Sigmoid colon (tissue), 4 donors: ENCODE data around the gene DDA1.

Experiments
- CTCF ChIP-seq, 4 experiments: fragments of 450-650 bp in 3 of 4; fragments of 200-600 bp in 1 of 4; IDR thresholded peaks; one replicate each; pipeline ENCODE4 v1.5.1; 2016 to 2019; ENCODE audit warnings: antibody characterized with exemption in 4 of 4, mild to moderate bottlenecking in 3 of 4, moderate library complexity in 2 of 4
- POLR2A ChIP-seq, 2 donors: fragments of 450-650 bp; IDR thresholded peaks; one replicate each; pipeline ENCODE4 v1.6.1; 2016; ENCODE audit warnings: antibody characterized with exemption in 2 of 2, mild to moderate bottlenecking in 2 of 2, moderate library complexity in 2 of 2
- POLR2AphosphoS5 ChIP-seq, 4 donors: sonication (generic); formaldehyde crosslinking; IDR thresholded peaks; one replicate each; pipeline ENCODE4 v1.6.1; 2017; ENCODE audit warnings: antibody characterized with exemption in 4 of 4

DNA sequence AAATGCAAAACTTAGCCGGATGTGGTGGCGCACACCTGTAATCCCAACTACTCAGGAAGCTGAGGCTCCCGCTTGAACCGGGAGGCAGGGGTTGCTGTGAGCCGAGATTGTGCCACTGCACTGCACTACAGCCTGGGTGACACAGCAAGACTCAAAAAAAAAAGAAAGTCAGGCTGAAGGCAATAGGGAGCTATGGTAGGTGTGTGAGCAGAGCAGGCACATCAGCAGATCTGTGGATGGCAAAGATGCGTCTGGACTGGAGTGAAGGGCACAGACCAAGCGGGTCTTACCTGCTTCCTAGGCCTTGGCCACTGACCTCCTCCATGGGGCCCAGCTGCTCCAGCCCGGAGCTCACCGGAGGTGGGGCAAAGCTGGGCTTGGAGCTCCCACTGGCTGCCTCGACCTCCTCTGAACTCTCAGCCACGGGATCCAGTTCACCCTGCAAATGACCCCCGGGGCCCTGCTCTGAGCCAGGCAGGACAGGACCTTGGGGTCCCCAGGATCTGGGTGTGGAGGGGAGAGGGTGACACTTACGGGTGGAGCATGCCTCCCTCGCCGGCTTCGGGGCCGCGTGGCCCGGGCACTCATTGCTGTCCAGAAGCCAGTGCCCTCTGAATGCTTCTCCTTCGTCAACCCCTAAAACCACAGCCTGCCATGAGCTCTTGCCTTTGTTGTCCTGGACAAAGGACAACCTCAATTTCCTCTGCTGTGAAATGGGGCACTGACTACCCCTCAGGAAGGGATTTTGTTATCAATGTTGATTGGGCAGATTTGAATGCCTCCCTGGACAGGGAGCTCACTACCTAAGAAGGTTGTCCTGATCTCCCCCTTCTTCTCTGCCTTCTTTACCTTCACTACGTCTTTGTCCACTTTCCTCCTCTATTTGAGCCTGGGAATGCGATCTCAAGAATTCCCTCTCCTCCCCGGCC lies 45.4 kb upstream of the DDA1 start:
- no peak for TF ChIP-seq CTCF (IDR thresholded peaks at IDR 0.05)
- no peak for TF ChIP-seq POLR2A (IDR thresholded peaks at IDR 0.05)
- TF ChIP-seq POLR2AphosphoS5 (IDR thresholded peaks at IDR 0.05), result no peak
